Thoracic aorta (tissue), 2 donors: ENCODE measurements around the gene FCER2. TPM values are rescaled to one million over a fixed set of nuclear protein-coding genes. Genes with fewer than 3 reads are reported as not detected.

Experiments
- ATAC-seq: fragments of 150-250 bp; one replicate; pipeline ENCODE4 v1.8.0; 2017; ENCODE audit warnings: low read depth; ENCODE audit not compliant: insufficient number of reproducible peaks, low FRiP score
- DNase-seq: peaks from one replicate; pipeline ENCODE4 v3.0.0-alpha.2; 2020; ENCODE audit warnings: low spot score
- H3K27ac ChIP-seq, 2 donors: fragments of 200-600 bp; sonication (generic); 1 replicate in 1 of 2; 2 replicates in 1 of 2; pipeline ENCODE4 v1.5.1; 2016; ENCODE audit warnings: mild to moderate bottlenecking in 2 of 2, moderate library complexity in 2 of 2
- H3K27me3 ChIP-seq: fragments of 200-600 bp; sonication (generic); replicated peaks from 2 replicates; pipeline ENCODE4 v1.6.0; 2016; ENCODE audit warnings: mild to moderate bottlenecking; ENCODE audit not compliant: insufficient read depth
- H3K36me3 ChIP-seq: fragments of 200-600 bp; sonication (generic); one replicate; pipeline ENCODE4 v1.5.1; 2016
- H3K4me1 ChIP-seq, 2 donors: fragments of 200-600 bp; sonication (generic); 1 replicate in 1 of 2; 2 replicates in 1 of 2; pipeline versions ENCODE4 v1.5.1 to v1.6.0; 2016; ENCODE audit warnings: low read depth in 2 of 2, mild to moderate bottlenecking in 1 of 2; ENCODE audit not compliant: control insufficient read depth in 1 of 2
- H3K4me3 ChIP-seq: fragments of 200-600 bp; sonication (generic); 2 replicates; pipeline ENCODE4 v1.5.1; 2016; ENCODE audit warnings: mild to moderate bottlenecking
- H3K9me3 ChIP-seq: fragments of 200-600 bp; sonication (generic); 2 replicates; pipeline ENCODE4 v1.5.1; 2016
- CTCF ChIP-seq: fragments of 200-600 bp; sonication (generic); IDR thresholded peaks from one replicate; pipeline ENCODE4 v1.5.1; 2019; ENCODE audit warnings: antibody characterized with exemption
- total RNA-seq, 2 donors: library from RNA; depleted of rRNA; stranded (reverse); fragments of >200 nt; gene quantifications; one replicate each; pipeline versions ENCODE4 v1.1.0 to v1.2.3, GENCODE V29; 2016

The FCER2 gene
- total RNA-seq, 2 donors from 2014 or later, result 1.4 to 1.5 TPM

DNA sequence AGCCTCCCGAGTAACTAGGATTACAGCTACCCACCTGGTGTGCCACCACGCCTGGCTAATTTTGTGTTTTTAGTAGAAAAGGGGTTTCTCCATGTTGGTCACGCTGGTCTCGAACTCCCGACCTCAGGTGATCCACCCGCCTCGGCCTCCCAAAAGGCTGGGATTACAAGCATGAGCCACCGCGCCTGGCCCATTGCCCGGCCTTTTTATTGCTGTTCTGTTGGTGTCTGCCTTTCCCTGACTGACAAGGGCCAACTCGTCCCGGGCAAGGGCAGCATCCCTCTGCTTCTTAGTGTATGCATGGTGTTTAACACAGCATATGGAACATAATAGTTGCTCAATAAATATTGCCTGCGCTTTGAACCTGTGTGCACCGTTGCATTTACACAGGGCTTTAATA, 39.3 kb downstream of the FCER2 start:
- no peak for ATAC-seq

DNA sequence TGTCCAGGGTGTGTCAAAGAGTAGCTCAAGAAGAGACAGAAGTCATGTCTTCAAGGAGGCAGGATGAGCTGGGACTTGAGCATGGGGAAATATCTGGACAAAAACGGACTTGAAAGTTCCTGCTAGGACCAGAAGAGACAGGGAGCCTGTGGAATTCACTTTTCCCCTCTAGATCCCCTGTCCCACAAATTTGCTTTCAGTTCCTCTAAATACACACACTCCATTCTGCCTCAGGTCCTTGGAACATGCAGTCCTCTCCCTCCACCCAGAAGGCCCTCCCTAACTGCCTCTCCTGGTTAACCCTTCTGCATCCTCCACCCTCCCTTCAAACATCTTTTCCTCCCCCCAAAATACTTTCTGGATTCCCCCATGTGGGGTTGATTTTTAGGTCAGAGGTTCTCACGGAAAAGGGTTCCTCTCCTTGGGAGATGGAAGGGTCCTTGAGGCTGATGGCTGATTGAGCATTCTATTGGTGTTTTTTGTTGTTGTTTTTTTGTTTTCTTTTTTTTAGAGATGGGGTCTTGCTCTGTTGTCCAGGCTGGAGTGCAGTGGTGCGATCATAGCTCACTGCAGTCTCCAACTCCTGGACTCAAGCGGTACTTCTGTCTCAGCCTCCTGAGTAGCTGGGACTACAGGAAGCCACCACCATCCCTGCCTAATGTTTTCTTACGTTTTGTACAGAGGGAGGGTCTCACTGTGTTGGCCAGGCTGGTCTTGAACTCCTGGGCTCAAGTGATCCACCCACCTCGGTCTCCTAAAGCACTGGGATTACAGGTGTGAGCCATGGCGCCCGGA, 40.0 kb downstream of the FCER2 start:
- no peak for TF ChIP-seq CTCF
- ATAC-seq, result no peak
- Histone ChIP-seq H3K36me3 (no peaks in the 10 kb centered on the region), H3K9me3 (no peaks in the 10 kb centered on the region), H3K27me3 (no peaks in the 10 kb centered on the region), H3K27ac (no peak overlapping the region), H3K4me3 (no peak overlapping the region), H3K4me1 (no peaks in the 10 kb centered on the region)
- DNase-seq, result no peak

More for the DNA sequence above, 39.3 kb downstream of the FCER2 start:
- no peaks in the 10 kb centered on the region for H3K9me3 ChIP-seq
- TF ChIP-seq CTCF, result no peak
- DNase-seq, result no peak
- no peaks in the 10 kb centered on the region for H3K4me1 ChIP-seq
- no peak overlapping the region for H3K4me3 ChIP-seq
- H3K36me3 ChIP-seq, result no peaks in the 10 kb centered on the region
- H3K27ac ChIP-seq, result no peak overlapping the region
- H3K27me3 ChIP-seq, result no peaks in the 10 kb centered on the region

GRCh38 chr19:7658219-7658686, 43.7 kb downstream of the FCER2 start:
- H3K27me3 ChIP-seq, result no peaks in the 10 kb centered on the region
- no peaks in the 10 kb centered on the region for H3K9me3 ChIP-seq
- TF ChIP-seq CTCF, result no peak
- H3K27ac ChIP-seq, result no peak overlapping the region
- H3K4me3 ChIP-seq, result no peak overlapping the region
- no peaks in the 10 kb centered on the region for H3K4me1 ChIP-seq
- no peaks in the 10 kb centered on the region for H3K36me3 ChIP-seq
- ATAC-seq (no peak), DNase-seq (no peak)

DNA sequence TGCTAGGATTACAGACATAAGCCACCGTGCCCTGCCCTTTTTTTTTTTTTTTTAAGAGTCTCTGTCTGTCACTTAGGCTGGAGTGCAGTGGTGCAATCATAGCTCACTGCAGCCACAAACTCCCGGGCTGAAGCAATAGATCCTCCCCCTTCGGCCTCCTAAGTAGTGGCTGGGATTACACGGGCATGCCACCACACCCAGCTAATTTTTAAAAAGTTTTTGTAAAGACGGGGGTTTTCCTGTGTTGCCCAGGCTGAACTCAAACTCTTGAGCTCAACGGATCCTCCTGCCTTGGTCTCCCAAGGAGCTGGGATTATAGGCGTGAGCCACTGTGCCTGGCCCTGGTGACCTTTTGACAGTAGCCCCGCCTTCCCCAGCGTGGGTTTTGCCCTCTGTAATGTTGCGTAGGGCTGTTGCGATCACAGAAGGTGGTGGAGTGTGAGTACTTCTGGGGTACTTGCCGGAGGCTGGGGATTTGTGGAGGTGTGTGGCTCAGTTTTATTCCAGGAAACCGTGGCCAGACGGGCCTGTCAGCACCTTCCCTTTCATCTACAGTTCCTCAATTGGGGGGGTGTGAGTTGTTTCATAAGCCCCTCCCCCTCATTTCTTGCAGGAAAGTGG, 44.7 kb downstream of the FCER2 start:
- peaks cover 0 to 3% of the 10 kb centered on the region in 2 donors for H3K4me1 ChIP-seq
- no peak overlapping the region for H3K27ac ChIP-seq
- no peaks in the 10 kb centered on the region for H3K36me3 ChIP-seq
- H3K4me3 ChIP-seq, result no peak overlapping the region
- DNase-seq, result no peak
- H3K9me3 ChIP-seq, result no peaks in the 10 kb centered on the region
- no peaks in the 10 kb centered on the region for H3K27me3 ChIP-seq
- no peak for TF ChIP-seq CTCF
- no peak for ATAC-seq

- DNase-seq, result no peak
- Histone ChIP-seq H3K4me1 (peaks cover 0 to 5% of the 10 kb centered on the region in 2 donors), H3K36me3 (no peaks in the 10 kb centered on the region), H3K27ac (no peak overlapping the region), H3K9me3 (no peaks in the 10 kb centered on the region), H3K27me3 (no peaks in the 10 kb centered on the region), H3K4me3 (no peak overlapping the region)
- no peak for TF ChIP-seq CTCF
- ATAC-seq, result no peak
Measured at GRCh38 chr19:7655581-7655980, 46.4 kb downstream of the FCER2 start.
